Measurements from ENCODE around the gene TMEM245.

The TMEM245 gene

DNA sequence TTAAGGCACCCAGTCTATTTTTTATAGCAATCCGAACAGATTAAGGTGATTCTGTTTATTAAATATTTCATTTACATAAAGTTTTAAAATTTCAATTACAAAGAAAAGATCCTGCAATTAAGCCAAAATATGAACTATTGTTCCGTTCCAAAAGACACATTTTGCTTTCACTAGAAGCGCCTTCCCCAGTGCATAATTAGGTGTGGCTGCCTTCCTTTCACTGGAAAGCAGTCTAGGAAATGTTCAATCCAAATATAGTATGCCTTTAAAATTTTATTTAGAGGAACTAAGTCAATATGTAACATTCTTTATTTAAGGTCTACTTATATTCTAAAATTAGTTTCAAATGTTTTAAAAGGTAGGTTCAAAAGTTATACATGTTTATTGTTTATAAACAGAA, 114.1 kb downstream of the TMEM245 start:
- H3K9me3 ChIP-seq: no peaks in the 10 kb centered on the region
- no peaks in the 10 kb centered on the region for H3K36me3 ChIP-seq
- no peak for TF ChIP-seq CTCF (IDR thresholded peaks at IDR 0.05; ENCODE audit: low read depth, low read length)

GRCh38 chr9:109003116-109003515, 116.6 kb downstream of the TMEM245 start:
- no peak for DNase-seq
- Histone ChIP-seq H3K4me1 (no peaks in the 10 kb centered on the region), H3K9me3 (no peaks in the 10 kb centered on the region), H3K36me3 (no peaks in the 10 kb centered on the region), H3K27me3 (no peaks in the 10 kb centered on the region), H3K4me3 (ENCODE audit: low read depth, low read length) (no peak overlapping the region)
- no peak for TF ChIP-seq CTCF (IDR thresholded peaks at IDR 0.05; ENCODE audit: low read depth, low read length)

More for the DNA sequence above, 114.1 kb downstream of the TMEM245 start:
- DNase-seq: no peak
- no peak overlapping the region for H3K4me3 ChIP-seq (ENCODE audit: low read depth, low read length)
- no peaks in the 10 kb centered on the region for H3K27me3 ChIP-seq
- no peaks in the 10 kb centered on the region for H3K4me1 ChIP-seq

- no peaks in the 10 kb centered on the region for H3K9me3 ChIP-seq
- DNase-seq: no peak
- no peaks in the 10 kb centered on the region for H3K4me1 ChIP-seq
- no peak overlapping the region for H3K4me3 ChIP-seq (ENCODE audit: low read depth, low read length)
- no peaks in the 10 kb centered on the region for H3K27me3 ChIP-seq
- H3K36me3 ChIP-seq: no peaks in the 10 kb centered on the region; the same call in 1 of the 2 replicates
- TF ChIP-seq CTCF (IDR thresholded peaks at IDR 0.05; ENCODE audit: low read depth, low read length): no peak
Observed at GRCh38 chr9:109002141-109002540, 117.6 kb downstream of the TMEM245 start.

DNA sequence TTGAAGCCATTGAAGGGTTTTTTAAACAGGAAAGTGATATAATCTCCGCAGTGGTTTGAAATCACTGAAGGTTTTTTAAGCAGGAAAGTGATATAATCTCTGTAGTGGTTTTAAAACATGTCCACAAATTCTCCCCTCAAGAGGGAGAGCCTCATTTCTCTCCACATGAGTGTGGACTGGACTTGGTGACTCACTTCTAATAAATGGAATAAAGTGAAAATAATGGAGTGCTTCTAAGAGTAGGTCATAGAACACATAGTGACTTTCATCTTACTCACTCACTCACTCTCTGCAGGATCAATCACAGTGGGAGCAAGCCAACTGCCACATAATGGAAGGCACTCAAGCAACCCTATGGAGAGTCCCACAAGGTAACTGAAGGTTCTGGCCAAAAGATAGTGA, 118.5 kb downstream of the TMEM245 start:
- no peak for DNase-seq

GRCh38 chr9:108997112-108997511, 122.6 kb downstream of the TMEM245 start:
- peaks cover 17% of the 10 kb centered on the region for H3K36me3 ChIP-seq
- no peaks in the 10 kb centered on the region for H3K4me1 ChIP-seq
- H3K27me3 ChIP-seq: no peaks in the 10 kb centered on the region
- no peak for DNase-seq
- no peak for TF ChIP-seq CTCF (IDR thresholded peaks at IDR 0.05; ENCODE audit: low read depth, low read length)
- no peaks in the 10 kb centered on the region for H3K9me3 ChIP-seq
- H3K4me3 ChIP-seq (ENCODE audit: low read depth, low read length): no peak overlapping the region

More for the DNA sequence above, 118.5 kb downstream of the TMEM245 start:
- Histone ChIP-seq H3K36me3 (peaks cover under 1% of the 10 kb centered on the region), H3K27me3 (no peaks in the 10 kb centered on the region), H3K4me1 (no peaks in the 10 kb centered on the region), H3K9me3 (no peaks in the 10 kb centered on the region), H3K4me3 (ENCODE audit: low read depth, low read length) (no peak overlapping the region)
- no peak for TF ChIP-seq CTCF (IDR thresholded peaks at IDR 0.05; ENCODE audit: low read depth, low read length)

DNA sequence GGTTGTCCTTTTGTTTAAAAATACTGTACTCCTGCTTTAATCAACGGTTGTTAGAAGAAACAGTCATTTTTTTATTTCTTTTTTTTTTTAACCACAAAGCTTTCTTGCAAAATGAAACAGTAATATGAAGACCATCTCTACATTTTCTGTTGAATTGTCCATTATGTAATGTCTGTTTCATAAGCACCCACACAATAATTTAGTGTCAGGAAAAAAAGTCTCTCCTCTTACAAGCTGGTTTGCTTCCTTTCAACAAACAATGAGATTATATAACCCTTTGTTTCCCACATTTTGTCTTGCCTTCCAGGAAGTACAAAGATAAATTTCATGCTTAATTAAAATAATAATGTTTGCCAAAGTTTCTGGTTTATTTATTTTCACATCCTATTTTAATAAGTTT, 123.1 kb downstream of the TMEM245 start:
- DNase-seq: no peak
- Histone ChIP-seq H3K9me3 (no peaks in the 10 kb centered on the region), H3K4me3 (ENCODE audit: low read depth, low read length) (no peak overlapping the region), H3K36me3 (peaks cover 20% of the 10 kb centered on the region), H3K27me3 (no peaks in the 10 kb centered on the region), H3K4me1 (no peaks in the 10 kb centered on the region)
- TF ChIP-seq CTCF (IDR thresholded peaks at IDR 0.05; ENCODE audit: low read depth, low read length): no peak

All from BE2C (cell line).